GM12872 (cell line): ENCODE measurements around the gene CBLB.

ENCODE experiments used
- CTCF ChIP-seq: IDR thresholded peaks from 3 replicates; pipeline ENCODE4 v1.5.1; 2011; ENCODE audit warnings: low read depth, mild to moderate bottlenecking, low read length, moderate library complexity; ENCODE audit not compliant: insufficient read depth

Gene CBLB

GRCh38 chr3:105700575-105700974, 168.2 kb downstream of the CBLB start:
- no peak for TF ChIP-seq CTCF

GRCh38 chr3:105691633-105692032, 177.2 kb downstream of the CBLB start:
- no peak for TF ChIP-seq CTCF

GRCh38 chr3:105691053-105691452, 177.8 kb downstream of the CBLB start:
- no peak for TF ChIP-seq CTCF

GRCh38 chr3:105688821-105689220, 180.0 kb downstream of the CBLB start:
- TF ChIP-seq CTCF, result no peak

- peak; percentile 61 for TF ChIP-seq CTCF
Measured at GRCh38 chr3:105686278-105686897, 182.4 kb downstream of the CBLB start.

GRCh38 chr3:105679951-105680350, 188.9 kb downstream of the CBLB start:
- no peak for TF ChIP-seq CTCF

- no peak for TF ChIP-seq CTCF
Measured at GRCh38 chr3:105678017-105678416, 190.8 kb downstream of the CBLB start.
